WTC11 (cell line): ENCODE measurements around the gene HK2. TPM values are rescaled to one million over a fixed set of nuclear protein-coding genes. Genes with fewer than 3 reads are reported as not detected.

Experiments
- ATAC-seq: fragments of 200-7000 bp; cut with Tn5 transposase; 2 replicates; pipeline ENCODE4 v1.10.0; 2021; ENCODE audit warnings: mild to moderate bottlenecking, moderate library complexity
- CTCF ChIA-PET: fragments of 300-600 bp; sonication (Branson Sonifier 250); formaldehyde crosslinking; loops from one replicate; lab custom pipeline; 2021; ENCODE audit warnings: antibody characterized with exemption; lab: Charles Lee
- POLR2A ChIA-PET: fragments of 350-600 bp; sonication (Branson Sonifier 250); formaldehyde crosslinking; loops from one replicate; lab custom pipeline; 2021; ENCODE audit warnings: antibody characterized with exemption; lab: Charles Lee
- DNase-seq: peaks from one replicate; pipeline ENCODE4 v3.0.0; 2021; ENCODE audit warnings: low spot score
- H3K27ac Mint-ChIP-seq: 2 replicates; pipeline ENCODE4 v1.8.0; 2021; ENCODE audit warnings: mixed read lengths
- H3K27me3 Mint-ChIP-seq: 2 replicates; pipeline ENCODE4 v1.8.0; 2021; ENCODE audit warnings: low read depth, mild to moderate bottlenecking, moderate library complexity, mixed read lengths
- H3K36me3 Mint-ChIP-seq: 2 replicates; pipeline ENCODE4 v1.8.0; 2021; ENCODE audit warnings: mixed read lengths
- H3K4me1 Mint-ChIP-seq: 2 replicates; pipeline ENCODE4 v1.8.0; 2022; ENCODE audit warnings: mixed read lengths
- H3K4me3 Mint-ChIP-seq: 2 replicates; pipeline ENCODE4 v1.8.0; 2021; ENCODE audit warnings: mild to moderate bottlenecking, moderate library complexity, mixed read lengths
- H3K9me3 Mint-ChIP-seq: 2 replicates; pipeline ENCODE4 v1.8.0; 2021; ENCODE audit warnings: mixed read lengths
- ELF4 ChIP-seq: sonication (generic); formaldehyde crosslinking; IDR thresholded peaks from 2 replicates; pipeline ENCODE4 v1.8.1; 2022; ENCODE audit warnings: low read depth, mild to moderate bottlenecking, moderate library complexity, missing genetic modification reagents
- ETV6 ChIP-seq: sonication (generic); formaldehyde crosslinking; IDR thresholded peaks from 2 replicates; pipeline ENCODE4 v1.8.1; 2022; ENCODE audit warnings: mild to moderate bottlenecking, missing genetic modification reagents
- FOXJ3 ChIP-seq: sonication (generic); formaldehyde crosslinking; IDR thresholded peaks from 2 replicates; pipeline ENCODE4 v1.9.0; 2021; ENCODE audit warnings: missing genetic modification reagents, mild to moderate bottlenecking, borderline replicate concordance
- GABPB1 ChIP-seq: sonication (generic); formaldehyde crosslinking; IDR thresholded peaks from 2 replicates; pipeline ENCODE4 v1.8.1; 2023; ENCODE audit warnings: mild to moderate bottlenecking, missing genetic modification reagents
- HMGA2 ChIP-seq: fragments of 250-450 bp; sonication (Bioruptor Pico); IDR thresholded peaks from 2 replicates; pipeline ENCODE4 v1.4.0; 2021; ENCODE audit warnings: mild to moderate bottlenecking, moderate library complexity
- NFYB ChIP-seq: sonication (generic); formaldehyde crosslinking; conservative IDR thresholded peaks from 2 replicates; pipeline ENCODE4 v1.8.0; 2022; ENCODE audit warnings: low read depth, missing genetic modification reagents
- TEAD4 ChIP-seq: sonication (generic); formaldehyde crosslinking; IDR thresholded peaks from 2 replicates; pipeline ENCODE4 v1.8.0; 2022; ENCODE audit warnings: mild to moderate bottlenecking, missing genetic modification reagents
- ZNF219 ChIP-seq: sonication (generic); formaldehyde crosslinking; IDR thresholded peaks from 2 replicates; pipeline ENCODE4 v1.8.0; 2023; ENCODE audit warnings: missing genetic modification reagents, mild to moderate bottlenecking, borderline replicate concordance
- ZNF317 ChIP-seq: sonication (generic); formaldehyde crosslinking; IDR thresholded peaks from 2 replicates; pipeline ENCODE4 v1.8.1; 2023; ENCODE audit warnings: low read depth, mild to moderate bottlenecking, moderate library complexity, missing genetic modification reagents, borderline replicate concordance
- ZNF423 ChIP-seq: fragments of 250-450 bp; sonication (Bioruptor Pico); IDR thresholded peaks from 2 replicates; pipeline ENCODE4 v2.1.2; 2022; ENCODE audit warnings: mild to moderate bottlenecking, moderate library complexity
- total RNA-seq: library from RNA; stranded (reverse); gene quantifications from 3 replicates; pipeline ENCODE4 v1.2.3, GENCODE V29; 2021
- TF ChIP-seq, protein P1 (sequence below): sonication (generic); formaldehyde crosslinking; IDR thresholded peaks from 2 replicates; pipeline ENCODE4 v1.8.0; 2022; ENCODE audit warnings: mild to moderate bottlenecking, missing genetic modification reagents
- TF ChIP-seq, protein P2 (sequence below): fragments of 200-600 bp; IDR thresholded peaks from 2 replicates; pipeline ENCODE4 v1.8.0; 2022; ENCODE audit warnings: antibody characterized with exemption
- TF ChIP-seq, protein P3 (sequence below): sonication (generic); formaldehyde crosslinking; IDR thresholded peaks from 2 replicates; pipeline ENCODE4 v1.8.1; 2023; ENCODE audit warnings: mild to moderate bottlenecking, moderate library complexity, missing genetic modification reagents
- TF ChIP-seq, protein P4 (sequence below): sonication (generic); formaldehyde crosslinking; conservative IDR thresholded peaks from 2 replicates; pipeline ENCODE4 v1.8.1; 2023; ENCODE audit warnings: mild to moderate bottlenecking, low read depth, missing genetic modification reagents, moderate library complexity

The HK2 gene
- total RNA-seq, 1 experiment from 2014 or later, result 61.6 TPM

DNA sequence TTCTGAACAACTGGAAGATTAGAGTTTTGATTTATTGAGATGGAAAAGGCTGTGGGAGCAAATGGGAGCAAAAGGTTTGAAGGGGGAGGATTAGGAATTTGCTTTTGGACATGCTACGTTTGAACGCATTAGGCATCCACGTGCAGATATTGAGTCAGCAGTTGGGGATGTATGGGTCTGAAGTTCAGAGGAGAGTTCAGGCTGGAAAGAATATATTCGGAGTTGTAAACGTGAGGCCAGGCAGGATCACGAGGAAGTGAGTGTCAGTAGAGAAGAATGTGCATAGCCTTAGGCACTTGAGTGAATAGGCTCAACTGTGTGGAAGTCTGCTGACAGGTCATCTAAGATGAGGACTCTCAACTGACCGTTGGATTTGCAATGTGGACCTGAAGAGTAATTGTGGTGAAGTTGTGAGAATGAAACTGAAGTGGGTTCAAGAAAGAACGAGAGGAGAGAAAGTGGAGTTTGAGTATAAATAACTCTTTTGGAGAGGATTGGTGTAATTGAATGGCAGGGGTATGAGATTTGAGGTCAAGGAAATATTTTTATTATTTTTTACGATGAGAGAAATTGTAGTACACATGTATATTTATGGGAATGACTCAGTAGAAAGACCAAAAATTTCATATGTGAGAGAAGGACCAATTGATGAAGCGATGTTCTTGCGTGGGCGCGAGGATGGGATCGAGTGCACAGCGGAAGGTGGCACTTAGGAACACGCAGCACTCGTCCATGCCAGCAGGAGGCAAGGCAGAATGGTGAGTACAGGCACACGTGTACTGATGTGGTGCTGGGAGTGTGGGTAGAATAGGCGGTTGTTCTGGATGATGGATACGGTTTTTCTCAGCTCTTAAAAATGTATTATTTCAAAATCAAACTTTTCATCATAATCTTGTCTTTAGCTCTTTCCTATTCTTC, 84.0 kb downstream of the HK2 start:
- no peaks in the 10 kb centered on the region for H3K4me1 Mint-ChIP-seq
- no peaks in the 10 kb centered on the region for H3K36me3 Mint-ChIP-seq
- H3K27ac Mint-ChIP-seq, result no peak overlapping the region
- ChIA-PET POLR2A (no interaction called here), CTCF (interaction anchor here (2.2 to 3.1 kb wide), 4 partner anchors 9 to 324 kb away, joined by 9 to 13 read pairs (median 11); no protein-coding TSS in a partner anchor)
- peaks cover 19% of the 10 kb centered on the region for H3K27me3 Mint-ChIP-seq
- no peak for TF ChIP-seq HMGA2 (CRISPR knock-in tag)
- TF ChIP-seq GABPB1 (CRISPR knock-in tag), result peak; percentile 77
- TF ChIP-seq FOXJ3 (CRISPR knock-in tag), result no peak
- TF ChIP-seq, protein P1, sequence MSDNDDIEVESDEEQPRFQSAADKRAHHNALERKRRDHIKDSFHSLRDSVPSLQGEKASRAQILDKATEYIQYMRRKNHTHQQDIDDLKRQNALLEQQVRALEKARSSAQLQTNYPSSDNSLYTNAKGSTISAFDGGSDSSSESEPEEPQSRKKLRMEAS, result no peak
- DNase-seq (no peak), ATAC-seq (no peak)
- no peak overlapping the region for H3K4me3 Mint-ChIP-seq
- no peaks in the 10 kb centered on the region for H3K9me3 Mint-ChIP-seq

DNA sequence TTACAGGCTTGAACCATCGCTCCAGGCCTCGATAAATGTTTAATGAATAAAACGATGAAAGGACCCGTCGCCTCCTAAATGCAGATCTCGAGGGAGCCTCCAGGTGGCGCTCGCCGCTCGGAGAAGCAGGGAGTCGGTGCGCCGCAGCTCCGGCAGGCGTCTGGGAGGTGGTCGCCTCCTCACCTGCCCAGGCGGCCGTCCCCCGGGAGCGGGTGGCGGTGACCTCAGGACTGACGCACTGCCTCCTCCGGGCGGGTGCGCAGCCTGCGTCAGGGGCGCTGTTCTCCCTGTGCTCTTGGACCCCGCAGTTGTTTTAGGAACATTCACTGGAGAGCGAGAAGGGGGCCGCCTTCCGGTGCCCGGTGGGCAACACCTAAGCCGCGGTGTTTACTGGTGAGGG, 85.9 kb downstream of the HK2 start:
- Mint-ChIP-seq H3K36me3 (no peaks in the 10 kb centered on the region), H3K27me3 (peaks cover 16% of the 10 kb centered on the region), H3K27ac (no peak overlapping the region), H3K4me3 (peak overlapping the region; percentile 60), H3K4me1 (no peaks in the 10 kb centered on the region), H3K9me3 (no peaks in the 10 kb centered on the region)
- peak; percentile 89 for DNase-seq
- TF ChIP-seq ZNF423, result peak; percentile 13; the same call in 1 of the 2 replicates
- TF ChIP-seq, protein P2, sequence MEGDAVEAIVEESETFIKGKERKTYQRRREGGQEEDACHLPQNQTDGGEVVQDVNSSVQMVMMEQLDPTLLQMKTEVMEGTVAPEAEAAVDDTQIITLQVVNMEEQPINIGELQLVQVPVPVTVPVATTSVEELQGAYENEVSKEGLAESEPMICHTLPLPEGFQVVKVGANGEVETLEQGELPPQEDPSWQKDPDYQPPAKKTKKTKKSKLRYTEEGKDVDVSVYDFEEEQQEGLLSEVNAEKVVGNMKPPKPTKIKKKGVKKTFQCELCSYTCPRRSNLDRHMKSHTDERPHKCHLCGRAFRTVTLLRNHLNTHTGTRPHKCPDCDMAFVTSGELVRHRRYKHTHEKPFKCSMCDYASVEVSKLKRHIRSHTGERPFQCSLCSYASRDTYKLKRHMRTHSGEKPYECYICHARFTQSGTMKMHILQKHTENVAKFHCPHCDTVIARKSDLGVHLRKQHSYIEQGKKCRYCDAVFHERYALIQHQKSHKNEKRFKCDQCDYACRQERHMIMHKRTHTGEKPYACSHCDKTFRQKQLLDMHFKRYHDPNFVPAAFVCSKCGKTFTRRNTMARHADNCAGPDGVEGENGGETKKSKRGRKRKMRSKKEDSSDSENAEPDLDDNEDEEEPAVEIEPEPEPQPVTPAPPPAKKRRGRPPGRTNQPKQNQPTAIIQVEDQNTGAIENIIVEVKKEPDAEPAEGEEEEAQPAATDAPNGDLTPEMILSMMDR, result peak; percentile 89
- TF ChIP-seq TEAD4 (CRISPR knock-in tag), result no peak
- TF ChIP-seq ETV6, result peak; percentile 57; the same call in 1 of the 2 replicates
- TF ChIP-seq, protein P1, result 0 out of 2 replicates have a peak, but pooled peaks have one; percentile 15
- no peak for TF ChIP-seq NFYB (CRISPR knock-in tag)
- no peak for TF ChIP-seq ZNF219
- TF ChIP-seq, protein P3, sequence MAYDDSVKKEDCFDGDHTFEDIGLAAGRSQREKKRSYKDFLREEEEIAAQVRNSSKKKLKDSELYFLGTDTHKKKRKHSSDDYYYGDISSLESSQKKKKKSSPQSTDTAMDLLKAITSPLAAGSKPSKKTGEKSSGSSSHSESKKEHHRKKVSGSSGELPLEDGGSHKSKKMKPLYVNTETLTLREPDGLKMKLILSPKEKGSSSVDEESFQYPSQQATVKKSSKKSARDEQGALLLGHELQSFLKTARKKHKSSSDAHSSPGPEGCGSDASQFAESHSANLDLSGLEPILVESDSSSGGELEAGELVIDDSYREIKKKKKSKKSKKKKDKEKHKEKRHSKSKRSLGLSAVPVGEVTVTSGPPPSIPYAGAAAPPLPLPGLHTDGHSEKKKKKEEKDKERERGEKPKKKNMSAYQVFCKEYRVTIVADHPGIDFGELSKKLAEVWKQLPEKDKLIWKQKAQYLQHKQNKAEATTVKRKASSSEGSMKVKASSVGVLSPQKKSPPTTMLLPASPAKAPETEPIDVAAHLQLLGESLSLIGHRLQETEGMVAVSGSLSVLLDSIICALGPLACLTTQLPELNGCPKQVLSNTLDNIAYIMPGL (CRISPR knock-in tag), result peak; percentile 76
- ChIA-PET POLR2A (no interaction called here), CTCF (interaction anchor here (0.5 to 3.1 kb wide), 25 partner anchors 11 to 690 kb away, joined by 3 to 13 read pairs (median 4); partner anchors contain the start of gene TACR1)
- ATAC-seq, result peak; percentile 94

DNA sequence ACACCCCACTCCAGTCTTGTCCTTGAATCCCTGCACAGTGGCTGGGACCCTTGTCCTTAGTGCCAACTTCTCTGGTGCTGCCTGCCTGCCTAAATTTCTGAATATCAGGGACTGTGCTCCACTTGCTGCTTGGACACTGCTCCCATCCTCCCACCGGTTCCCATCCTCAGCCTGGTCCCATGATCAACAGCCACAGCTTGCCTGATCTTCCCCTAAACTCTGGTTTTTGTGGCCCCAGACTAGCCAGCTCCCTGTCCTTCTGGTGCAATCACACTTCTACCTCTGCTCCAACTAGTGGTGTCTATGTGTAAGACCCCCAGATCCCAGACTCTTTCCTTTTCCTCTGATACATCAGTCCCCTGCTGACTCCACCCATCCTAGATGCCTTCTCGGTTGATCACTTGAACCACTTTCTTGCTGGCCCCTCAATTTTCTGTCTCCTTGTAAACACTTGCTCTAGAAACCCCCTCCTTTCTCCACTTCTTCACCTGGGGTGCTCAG, 87.4 kb downstream of the HK2 start:
- H3K36me3 Mint-ChIP-seq, result no peaks in the 10 kb centered on the region
- CTCF ChIA-PET, result interaction anchor here (0.8 to 3.1 kb wide), 7 partner anchors 12 to 153 kb away, joined by 3 to 13 read pairs (median 4); no protein-coding TSS in a partner anchor
- ATAC-seq (0 out of 2 replicates have a peak, but pooled peaks have one; percentile 15), DNase-seq (no peak)
- H3K27me3 Mint-ChIP-seq, result peaks cover 16% of the 10 kb centered on the region
- H3K4me1 Mint-ChIP-seq, result no peaks in the 10 kb centered on the region
- TF ChIP-seq ZNF317, result peak; percentile 79
- no peak for TF ChIP-seq ELF4 (CRISPR knock-in tag)
- TF ChIP-seq, protein P4, sequence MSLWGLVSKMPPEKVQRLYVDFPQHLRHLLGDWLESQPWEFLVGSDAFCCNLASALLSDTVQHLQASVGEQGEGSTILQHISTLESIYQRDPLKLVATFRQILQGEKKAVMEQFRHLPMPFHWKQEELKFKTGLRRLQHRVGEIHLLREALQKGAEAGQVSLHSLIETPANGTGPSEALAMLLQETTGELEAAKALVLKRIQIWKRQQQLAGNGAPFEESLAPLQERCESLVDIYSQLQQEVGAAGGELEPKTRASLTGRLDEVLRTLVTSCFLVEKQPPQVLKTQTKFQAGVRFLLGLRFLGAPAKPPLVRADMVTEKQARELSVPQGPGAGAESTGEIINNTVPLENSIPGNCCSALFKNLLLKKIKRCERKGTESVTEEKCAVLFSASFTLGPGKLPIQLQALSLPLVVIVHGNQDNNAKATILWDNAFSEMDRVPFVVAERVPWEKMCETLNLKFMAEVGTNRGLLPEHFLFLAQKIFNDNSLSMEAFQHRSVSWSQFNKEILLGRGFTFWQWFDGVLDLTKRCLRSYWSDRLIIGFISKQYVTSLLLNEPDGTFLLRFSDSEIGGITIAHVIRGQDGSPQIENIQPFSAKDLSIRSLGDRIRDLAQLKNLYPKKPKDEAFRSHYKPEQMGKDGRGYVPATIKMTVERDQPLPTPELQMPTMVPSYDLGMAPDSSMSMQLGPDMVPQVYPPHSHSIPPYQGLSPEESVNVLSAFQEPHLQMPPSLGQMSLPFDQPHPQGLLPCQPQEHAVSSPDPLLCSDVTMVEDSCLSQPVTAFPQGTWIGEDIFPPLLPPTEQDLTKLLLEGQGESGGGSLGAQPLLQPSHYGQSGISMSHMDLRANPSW (CRISPR knock-in tag), result no peak
- H3K27ac Mint-ChIP-seq, result no peak overlapping the region
- POLR2A ChIA-PET, result no interaction called here
- H3K9me3 Mint-ChIP-seq, result no peaks in the 10 kb centered on the region
- no peak overlapping the region for H3K4me3 Mint-ChIP-seq
